HEK293 (cell line): ENCODE data around the gene OBP2A.

Experiments
- CTCF ChIA-PET: fragments of 350-600 bp; formaldehyde crosslinking; extraction: SDS; loops from one replicate; lab custom pipeline; 2021; ENCODE audit warnings: antibody characterized with exemption; lab: Yijun Ruan, JAX
- POLR2A ChIA-PET: fragments of 300-600 bp; formaldehyde crosslinking; extraction: SDS; loops from one replicate; lab custom pipeline; 2020; ENCODE audit warnings: antibody characterized with exemption, inconsistent platforms; lab: Yijun Ruan, JAX
- H3K27ac ChIP-seq: fragments of 200-500 bp; sonication (Bioruptor generic); 2 replicates; pipeline ENCODE4 v1.5.1; 2014; ENCODE audit warnings: low read depth, low read length, control low read depth, inconsistent platforms; ENCODE audit errors: extremely low read depth
- H3K36me3 ChIP-seq, 2 experiments: fragments of 200-500 bp in 1 of 2; sonication (Bioruptor generic) in 1 of 2; 1 replicate in 1 of 2; 2 replicates in 1 of 2; pipeline ENCODE4 v1.5.1; 2014 to 2017; ENCODE audit warnings: inconsistent platforms in 2 of 2, low read length in 2 of 2; ENCODE audit not compliant: control insufficient read depth in 2 of 2, insufficient read depth in 1 of 2
- H3K4me1 ChIP-seq: fragments of 200-500 bp; sonication (Bioruptor generic); 2 replicates; pipeline ENCODE4 v1.5.1; 2014; ENCODE audit warnings: mild to moderate bottlenecking, low read length, inconsistent platforms; ENCODE audit not compliant: control insufficient read depth, insufficient read depth
- H3K4me3 ChIP-seq: 2 replicates; pipeline ENCODE4 v1.5.1; 2011; ENCODE audit warnings: low read depth, mild to moderate bottlenecking, control low read depth, low read length, moderate library complexity
- H3K9me3 ChIP-seq: fragments of 200-500 bp; sonication (Bioruptor generic); 2 replicates; pipeline ENCODE4 v1.5.1; 2014; ENCODE audit warnings: low read depth, low read length, inconsistent platforms; ENCODE audit not compliant: control insufficient read depth, insufficient read depth
- BCL6B ChIP-seq: fragments of 450-650 bp; formaldehyde crosslinking; IDR thresholded peaks from 2 replicates; pipeline ENCODE4 v1.5.1; 2017; ENCODE audit warnings: missing biosample characterization, missing genetic modification characterization
- GLIS1 ChIP-seq: fragments of 450-650 bp; formaldehyde crosslinking; IDR thresholded peaks from 2 replicates; pipeline ENCODE4 v1.5.1; 2016; ENCODE audit warnings: missing biosample characterization, missing genetic modification characterization
- ZBTB26 ChIP-seq: fragments of 450-650 bp; formaldehyde crosslinking; optimal IDR thresholded peaks from 2 replicates; pipeline ENCODE3; 2016; ENCODE audit warnings: missing biosample characterization, mild to moderate bottlenecking, missing genetic modification characterization
- ZBTB44 ChIP-seq: fragments of 450-650 bp; IDR thresholded peaks from 2 replicates; pipeline ENCODE4 v1.5.1; 2018; ENCODE audit warnings: missing biosample characterization, mild to moderate bottlenecking, missing genetic modification characterization
- ZNF112 ChIP-seq: fragments of 450-650 bp; formaldehyde crosslinking; IDR thresholded peaks from 2 replicates; pipeline ENCODE4 v1.5.0; 2017; ENCODE audit warnings: missing biosample characterization, missing genetic modification characterization
- ZNF114 ChIP-seq: fragments of 450-650 bp; formaldehyde crosslinking; IDR thresholded peaks from 2 replicates; pipeline ENCODE4 v1.5.0; 2017; ENCODE audit warnings: missing biosample characterization, missing genetic modification characterization
- ZNF169 ChIP-seq: fragments of 450-650 bp; formaldehyde crosslinking; IDR thresholded peaks from 2 replicates; pipeline ENCODE4 v1.5.1; 2016; ENCODE audit warnings: missing biosample characterization, missing genetic modification characterization
- ZNF211 ChIP-seq: fragments of 450-650 bp; formaldehyde crosslinking; IDR thresholded peaks from 2 replicates; pipeline ENCODE4 v1.5.1; 2016; ENCODE audit warnings: low read depth, missing biosample characterization, missing genetic modification characterization
- ZNF26 ChIP-seq: fragments of 450-650 bp; formaldehyde crosslinking; IDR thresholded peaks from 2 replicates; pipeline ENCODE4 v1.5.1; 2016; ENCODE audit warnings: missing biosample characterization, missing genetic modification characterization
- ZNF324 ChIP-seq: fragments of 450-650 bp; formaldehyde crosslinking; IDR thresholded peaks from 2 replicates; pipeline ENCODE4 v1.5.1; 2016; ENCODE audit warnings: missing biosample characterization, missing genetic modification characterization
- ZNF391 ChIP-seq: fragments of 450-650 bp; formaldehyde crosslinking; IDR thresholded peaks from 2 replicates; pipeline ENCODE4 v1.5.1; 2016; ENCODE audit warnings: low read depth, missing biosample characterization, missing genetic modification characterization, borderline replicate concordance
- ZNF416 ChIP-seq: fragments of 450-650 bp; formaldehyde crosslinking; IDR thresholded peaks from 2 replicates; pipeline ENCODE4 v1.5.1; 2016; ENCODE audit warnings: missing biosample characterization, missing genetic modification characterization
- ZNF560 ChIP-seq: fragments of 450-650 bp; formaldehyde crosslinking; IDR thresholded peaks from 2 replicates; pipeline ENCODE4 v1.5.1; 2017; ENCODE audit warnings: missing biosample characterization, missing genetic modification characterization, borderline replicate concordance
- ZNF645 ChIP-seq: fragments of 450-650 bp; formaldehyde crosslinking; IDR thresholded peaks from 2 replicates; pipeline ENCODE4; 2016; ENCODE audit warnings: missing biosample characterization, missing genetic modification characterization

Gene OBP2A

GRCh38 chr9:135508211-135508820 is 37.6 kb upstream of the OBP2A start:
- ChIA-PET POLR2A (no interaction called here), CTCF (no interaction called here)
- Histone ChIP-seq H3K9me3 (no peaks in the 10 kb centered on the region), H3K27ac (no peak overlapping the region), H3K4me3 (no peak overlapping the region), H3K36me3 (peaks cover 0 to 20% of the 10 kb centered on the region in 2 experiments; a peak in 1 of 3 replicates), H3K4me1 (no peaks in the 10 kb centered on the region)
- TF ChIP-seq ZNF26 (tag by site-specific recombination) (no peak), ZBTB44 (tag by site-specific recombination) (no peak), ZNF416 (no peak)

- Histone ChIP-seq H3K4me1 (no peaks in the 10 kb centered on the region), H3K4me3 (no peak overlapping the region), H3K36me3 (peaks cover 0 to 9% of the 10 kb centered on the region in 2 experiments; a peak in 1 of 3 replicates), H3K9me3 (no peaks in the 10 kb centered on the region), H3K27ac (no peak overlapping the region)
- POLR2A ChIA-PET = no interaction called here
- CTCF ChIA-PET = no interaction called here
- TF ChIP-seq ZNF324 (tag by site-specific recombination) = no peak
- no peak for TF ChIP-seq BCL6B
- TF ChIP-seq ZNF114 = no peak
- TF ChIP-seq GLIS1 (tag by site-specific recombination) = no peak
- no peak for TF ChIP-seq ZNF211 (tag by site-specific recombination)
- TF ChIP-seq ZNF645 (tag by site-specific recombination) = no peak
- TF ChIP-seq ZNF560 = no peak
Measured at GRCh38 chr9:135509458-135509857, 36.5 kb upstream of the OBP2A start.

- TF ChIP-seq ZNF112 (tag by site-specific recombination) (no peak), ZNF169 (no peak), ZBTB44 (tag by site-specific recombination) (no peak), ZBTB26 (tag by site-specific recombination) (no peak), ZNF391 (no peak)
- Histone ChIP-seq H3K4me1 (no peaks in the 10 kb centered on the region), H3K27ac (no peak overlapping the region), H3K4me3 (no peak overlapping the region), H3K36me3 (no peaks in the 10 kb centered on the region), H3K9me3 (no peaks in the 10 kb centered on the region)
- POLR2A ChIA-PET = interaction anchor here (0.6 kb wide), 1 partner anchor 78 kb away, joined by 3 read pairs; no protein-coding TSS in a partner anchor
- CTCF ChIA-PET = no interaction called here
Measured at GRCh38 chr9:135512241-135512603, 33.7 kb upstream of the OBP2A start.
